Ovary (tissue), 9 donors: ENCODE measurements around the gene FBXO42. TPM values are rescaled to one million over a fixed set of nuclear protein-coding genes. Genes with fewer than 3 reads are reported as not detected.

Experiments used
- DNase-seq, 5 donors: peaks; one replicate each; pipeline ENCODE4 v3.0.0-alpha.2; 2019 to 2020
- H3K27ac ChIP-seq, 2 donors: fragments of 200-600 bp; one replicate each; pipeline versions ENCODE4 v1.5.1 to v1.8.0; 2019 to 2022
- H3K27me3 ChIP-seq: fragments of 200-600 bp; one replicate; pipeline ENCODE4 v1.8.0; 2022
- H3K36me3 ChIP-seq: fragments of 200-600 bp; sonication (generic); one replicate; pipeline ENCODE4 v1.5.1; 2019
- H3K4me1 ChIP-seq: one replicate; pipeline ENCODE4 v1.8.1; 2013; ENCODE audit warnings: mild to moderate bottlenecking, moderate library complexity; ENCODE audit not compliant: insufficient read depth
- H3K4me3 ChIP-seq: fragments of 200-600 bp; sonication (generic); one replicate; pipeline ENCODE4 v1.5.1; 2017
- H3K9me3 ChIP-seq, 2 donors: fragments of 200-600 bp in 1 of 2; sonication (generic) in 1 of 2; one replicate each; pipeline versions ENCODE4 v1.5.1 to v1.8.1; 2013 to 2019; ENCODE audit warnings: mild to moderate bottlenecking in 1 of 2, moderate library complexity in 1 of 2
- CTCF ChIP-seq, 3 donors: fragments of 450-650 bp in 2 of 3; fragments of 200-600 bp in 1 of 3; IDR thresholded peaks; one replicate each; pipeline versions ENCODE4 v1.5.1 to v1.8.0; 2016 to 2022; ENCODE audit warnings: antibody characterized with exemption in 3 of 3, mild to moderate bottlenecking in 1 of 3
- EP300 ChIP-seq: sonication (generic); formaldehyde crosslinking; IDR thresholded peaks from one replicate; pipeline ENCODE4 v1.6.1; 2017; ENCODE audit warnings: antibody characterized with exemption
- POLR2A ChIP-seq: fragments of 450-650 bp; IDR thresholded peaks from one replicate; pipeline ENCODE4 v1.6.1; 2017; ENCODE audit warnings: antibody characterized with exemption, mild to moderate bottlenecking, moderate library complexity
- WGBS, 3 donors: extraction: QIAGEN DNeasy Blood & Tissue Kit in 1 of 3; methylation state at CpG; one replicate each; pipeline versions ENCODE4 v1.1.5 to v1.1.7; 2013 to 2017; 5-methylcytosine and 5-hydroxymethylcytosine counted together
- intact Hi-C, 4 donors: fragments of 100-400 bp; cut with DNase I; formaldehyde crosslinking; loops; one replicate each; pipeline versions ENCODE4 v1.11.0 to v1.15.1; 2022 to 2023
- polyA plus RNA-seq, 2 donors: library from polyadenylated mRNA; stranded (reverse); fragments of 200-250 nt in 1 of 2; fragments of 350-450 nt in 1 of 2; fragmentation: Illumina TruSeq in 1 of 2; extraction: RNeasy Lipid Tissue Mini Kit (QIAGEN cat#74804) in 1 of 2; gene quantifications; one replicate each; pipeline ENCODE4 v1.2.3, GENCODE V29; 2013 to 2014
- total RNA-seq, 7 donors: library from RNA; depleted of rRNA in 2 of 7; stranded (reverse); fragments of >200 nt in 2 of 7; fragmentation: NEBNext Ultra II Directional in 3 of 7; extraction: Animal tissue kit (Norgen Biotek cat#: 25700) in 3 of 7; gene quantifications; one replicate each; pipeline versions ENCODE4 v1.1.0 to v1.2.4, GENCODE V29; 2016 to 2023
- donor health status: DM: no; HTN: no; CAD: no; lungs with moderate emphysema.
- donor health status: DM: no; HTN: no; CAD: no.
- donor health status: Bipolar disorder and iron deficiency.
- donor health status: DM: yes; HTN: yes; CAD: no.
- donor health status: DM: no; HTN: no; CAD: no.
- donor health status: DM: yes; HTN: yes; CAD: no.

FBXO42 gene
- total and polyA plus RNA-seq, 9 donors: 16.0 to 35.3 (median 21.9) TPM

- TF ChIP-seq POLR2A: no peak
- no peak for TF ChIP-seq CTCF (IDR thresholded peaks at IDR 0.05)
- no peak for TF ChIP-seq EP300
- H3K4me1 ChIP-seq: peaks cover 27% of the 10 kb centered on the region
- peak overlapping the region; percentile 4 for H3K4me3 ChIP-seq
- H3K27me3 ChIP-seq: no peaks in the 10 kb centered on the region
- no peaks in the 10 kb centered on the region for H3K36me3 ChIP-seq
- H3K9me3 ChIP-seq: no peaks in the 10 kb centered on the region
- intact Hi-C loops: no loop called here
- 45 to 47% (median 47%) methylated on average over 14 of the region's 14 CpGs for WGBS, 3 donors
- peak overlapping the region; percentile 3 to 34 for H3K27ac ChIP-seq
- DNase-seq: no peak
Measured at GRCh38 chr1:16387201-16388188, 35.2 kb upstream of the FBXO42 start.

GRCh38 chr1:16386454-16387113, 34.3 kb upstream of the FBXO42 start:
- WGBS, 3 donors: 40 to 49% (median 46%) methylated on average over 5 of the region's 5 CpGs
- peaks cover 27% of the 10 kb centered on the region for H3K4me1 ChIP-seq
- no peak overlapping the region for H3K4me3 ChIP-seq
- intact Hi-C loops: no loop called here
- DNase-seq: no peak
- TF ChIP-seq EP300 (no peak), POLR2A (no peak), CTCF (IDR thresholded peaks at IDR 0.05) (no peak)
- H3K27me3 ChIP-seq: no peaks in the 10 kb centered on the region
- H3K36me3 ChIP-seq: no peaks in the 10 kb centered on the region
- no peaks in the 10 kb centered on the region for H3K9me3 ChIP-seq
- peak overlapping the region in 1 of 2 donors; percentile 34 for H3K27ac ChIP-seq

GRCh38 chr1:16385659-16386453, 33.6 kb upstream of the FBXO42 start:
- Histone ChIP-seq H3K4me3 (no peak overlapping the region), H3K27ac (peak overlapping the region in 1 of 2 donors; percentile 34), H3K4me1 (peaks cover 24% of the 10 kb centered on the region), H3K36me3 (no peaks in the 10 kb centered on the region), H3K27me3 (no peaks in the 10 kb centered on the region), H3K9me3 (no peaks in the 10 kb centered on the region)
- no peak for TF ChIP-seq CTCF (IDR thresholded peaks at IDR 0.05)
- TF ChIP-seq POLR2A: no peak
- TF ChIP-seq EP300: no peak
- intact Hi-C loops: no loop called here
- 90 to 93% (median 91%) methylated on average over 9 of the region's 9 CpGs for WGBS, 3 donors
- no peak for DNase-seq

GRCh38 chr1:16383888-16384287, 31.6 kb upstream of the FBXO42 start:
- H3K4me1 ChIP-seq: peaks cover 24% of the 10 kb centered on the region
- 88 to 89% (median 88%) methylated on average over 5 of the region's 5 CpGs for WGBS, 3 donors

More at GRCh38 chr1:16383888-16384287, 31.6 kb upstream of the FBXO42 start:
- Histone ChIP-seq H3K36me3 (no peaks in the 10 kb centered on the region), H3K9me3 (no peaks in the 10 kb centered on the region), H3K27ac (no peak overlapping the region), H3K27me3 (no peaks in the 10 kb centered on the region), H3K4me3 (no peak overlapping the region)
- intact Hi-C loops: no loop called here
- TF ChIP-seq CTCF (IDR thresholded peaks at IDR 0.05): no peak
- no peak for TF ChIP-seq EP300
- no peak for TF ChIP-seq POLR2A
- no peak for DNase-seq
